ENCODE data around the gene BCAM. TPM values are rescaled to one million over a fixed set of nuclear protein-coding genes. Genes with fewer than 3 reads are reported as not detected.

Gene BCAM
- total RNA-seq, 1 donor from 2014 or later: 105 TPM

DNA sequence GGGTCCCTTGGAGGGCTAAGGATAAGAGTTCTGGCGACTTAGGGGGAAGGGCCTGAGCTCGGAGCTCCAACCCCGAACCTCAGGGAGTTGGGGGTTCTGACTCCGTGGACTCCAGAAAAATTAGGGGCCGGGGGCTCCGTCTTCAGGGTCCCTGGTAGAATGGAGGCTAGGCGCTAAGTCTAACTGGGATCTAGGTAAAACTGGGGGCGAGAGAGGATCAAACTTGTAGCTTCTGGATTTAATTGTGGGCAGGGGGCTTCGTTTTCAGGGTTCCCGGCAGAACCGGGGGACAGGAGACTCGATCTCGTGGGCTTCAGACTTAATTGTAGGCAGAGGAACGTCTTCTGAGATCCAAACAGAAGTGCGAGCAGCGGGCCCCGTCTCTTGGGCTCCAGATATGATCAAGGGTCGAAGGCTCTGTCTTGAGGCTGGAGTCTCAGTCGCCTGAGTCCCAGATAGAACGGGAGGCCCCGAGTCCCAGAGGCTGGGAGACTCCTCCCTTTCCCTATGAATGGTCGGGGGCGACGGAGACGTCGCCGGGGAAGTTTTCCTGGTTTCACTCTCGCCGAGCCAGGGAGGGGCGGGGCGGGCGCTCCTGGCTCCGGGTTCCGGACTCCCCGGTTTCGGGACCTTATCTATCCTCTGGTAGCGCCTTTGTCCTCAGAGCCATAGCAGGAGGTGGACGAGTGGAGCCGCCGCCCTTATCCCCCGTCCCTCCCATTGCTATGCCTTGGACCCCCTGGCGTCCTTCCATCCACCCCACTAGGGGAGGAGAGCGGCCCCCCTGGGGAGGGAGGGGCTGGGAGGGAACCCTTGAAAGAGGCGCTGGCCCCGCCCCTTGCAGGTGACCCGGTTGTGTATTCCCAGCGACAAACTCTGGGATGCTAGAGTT lies 38.5 kb downstream of the BCAM start:
- Mint-ChIP-seq H3K36me3 (peaks cover 2% of the 10 kb centered on the region), H3K4me3 (peak overlapping the region; percentile 96), H3K27me3 (no peaks in the 10 kb centered on the region), H3K27ac (peak overlapping the region; percentile 97), H3K4me1 (ENCODE audit: unreplicated experiment) (peaks cover 24% of the 10 kb centered on the region), H3K9me3 (no peaks in the 10 kb centered on the region)
- TF ChIP-seq, protein P1, sequence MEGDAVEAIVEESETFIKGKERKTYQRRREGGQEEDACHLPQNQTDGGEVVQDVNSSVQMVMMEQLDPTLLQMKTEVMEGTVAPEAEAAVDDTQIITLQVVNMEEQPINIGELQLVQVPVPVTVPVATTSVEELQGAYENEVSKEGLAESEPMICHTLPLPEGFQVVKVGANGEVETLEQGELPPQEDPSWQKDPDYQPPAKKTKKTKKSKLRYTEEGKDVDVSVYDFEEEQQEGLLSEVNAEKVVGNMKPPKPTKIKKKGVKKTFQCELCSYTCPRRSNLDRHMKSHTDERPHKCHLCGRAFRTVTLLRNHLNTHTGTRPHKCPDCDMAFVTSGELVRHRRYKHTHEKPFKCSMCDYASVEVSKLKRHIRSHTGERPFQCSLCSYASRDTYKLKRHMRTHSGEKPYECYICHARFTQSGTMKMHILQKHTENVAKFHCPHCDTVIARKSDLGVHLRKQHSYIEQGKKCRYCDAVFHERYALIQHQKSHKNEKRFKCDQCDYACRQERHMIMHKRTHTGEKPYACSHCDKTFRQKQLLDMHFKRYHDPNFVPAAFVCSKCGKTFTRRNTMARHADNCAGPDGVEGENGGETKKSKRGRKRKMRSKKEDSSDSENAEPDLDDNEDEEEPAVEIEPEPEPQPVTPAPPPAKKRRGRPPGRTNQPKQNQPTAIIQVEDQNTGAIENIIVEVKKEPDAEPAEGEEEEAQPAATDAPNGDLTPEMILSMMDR (conservative IDR thresholded peaks at IDR 0.05): no peak
- DNase-seq (ENCODE audit: extremely low spot score, unreplicated experiment): peak; percentile 79

DNA sequence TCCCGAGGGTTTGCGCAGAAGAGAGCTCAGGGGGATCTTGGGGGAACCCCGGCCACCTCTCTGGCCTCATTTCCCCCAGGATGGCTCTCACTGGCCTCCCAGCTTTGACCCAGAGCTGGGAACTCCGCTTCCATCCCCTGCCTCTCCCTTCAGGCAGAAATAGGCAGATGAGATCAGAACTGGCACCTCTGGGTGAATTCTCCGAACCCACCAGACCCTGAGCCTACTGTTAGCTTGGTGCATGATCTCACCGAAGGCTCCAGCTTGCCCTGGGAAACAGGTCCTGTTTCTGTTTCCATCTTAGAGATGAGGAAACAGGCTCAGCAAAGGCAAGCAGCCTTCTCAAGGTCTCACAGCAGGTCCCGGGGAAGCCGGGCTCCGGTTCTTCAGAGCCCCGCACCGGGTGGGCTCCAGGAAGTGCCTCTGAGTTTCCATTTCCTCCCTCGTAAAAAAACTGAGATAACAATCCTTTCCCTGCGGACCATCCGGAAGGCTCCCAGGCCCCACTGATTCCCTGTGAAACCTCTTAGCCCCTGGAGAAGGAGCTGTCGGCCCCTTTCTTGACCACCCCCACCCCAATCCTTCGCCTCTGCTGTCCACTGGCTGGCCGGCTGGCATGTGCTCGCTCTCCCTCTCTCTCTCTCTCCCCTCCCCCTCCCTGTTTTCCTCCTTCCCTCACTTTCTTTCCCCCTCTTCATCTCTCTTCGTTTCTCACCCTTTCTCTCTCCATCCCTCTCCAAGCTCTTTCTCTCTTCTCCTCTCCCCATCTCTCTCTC lies 39.3 kb downstream of the BCAM start:
- no peaks in the 10 kb centered on the region for H3K9me3 Mint-ChIP-seq

DNA sequence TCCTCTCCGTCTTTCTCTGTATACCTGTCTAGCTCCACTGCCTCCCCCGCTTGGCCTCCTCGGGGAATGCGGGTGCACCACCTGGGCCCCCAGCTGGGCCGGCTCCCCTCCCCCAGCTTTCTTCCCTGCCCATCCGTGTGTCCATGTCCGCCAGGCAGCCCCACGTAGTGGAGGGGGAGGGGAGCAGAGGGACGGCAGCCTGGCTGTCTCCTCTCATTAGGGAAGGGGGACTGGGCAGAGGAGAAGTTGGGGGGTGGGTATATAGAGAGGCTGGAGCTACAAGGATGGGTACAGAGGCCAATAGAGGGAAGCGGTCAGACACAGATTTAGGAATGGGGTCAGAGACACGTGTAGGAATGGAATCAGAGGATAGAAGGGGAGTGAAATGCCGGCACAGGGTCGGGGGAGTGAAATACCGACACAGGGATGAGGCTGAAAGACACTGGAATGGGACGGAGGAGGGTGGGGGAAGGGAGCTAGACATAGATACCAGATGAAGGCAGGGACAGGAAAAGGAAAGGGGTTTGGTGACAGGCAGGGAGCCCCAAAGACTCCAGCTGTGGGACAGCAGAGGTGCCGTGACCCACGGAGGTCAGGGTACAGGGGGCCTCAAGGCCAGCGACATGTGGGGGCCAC lies 40.0 kb downstream of the BCAM start:
- H3K36me3 Mint-ChIP-seq: peaks cover 9% of the 10 kb centered on the region
- peaks cover 27% of the 10 kb centered on the region for H3K4me1 Mint-ChIP-seq (ENCODE audit: unreplicated experiment)
- TF ChIP-seq, protein P1 (conservative IDR thresholded peaks at IDR 0.05): no peak
- H3K27ac Mint-ChIP-seq: peak overlapping the region; percentile 97
- H3K9me3 Mint-ChIP-seq: no peaks in the 10 kb centered on the region
- H3K27me3 Mint-ChIP-seq: no peaks in the 10 kb centered on the region
- H3K4me3 Mint-ChIP-seq: peak overlapping the region; percentile 96
- DNase-seq (ENCODE audit: extremely low spot score, unreplicated experiment): no peak

More for the DNA sequence above, 39.3 kb downstream of the BCAM start:
- peaks cover 27% of the 10 kb centered on the region for H3K4me1 Mint-ChIP-seq (ENCODE audit: unreplicated experiment)
- peaks cover 5% of the 10 kb centered on the region for H3K36me3 Mint-ChIP-seq
- H3K27me3 Mint-ChIP-seq: no peaks in the 10 kb centered on the region
- TF ChIP-seq, protein P1 (conservative IDR thresholded peaks at IDR 0.05): no peak
- H3K27ac Mint-ChIP-seq: peak overlapping the region; percentile 97
- H3K4me3 Mint-ChIP-seq: peak overlapping the region; percentile 96
- no peak for DNase-seq (ENCODE audit: extremely low spot score, unreplicated experiment)

DNA sequence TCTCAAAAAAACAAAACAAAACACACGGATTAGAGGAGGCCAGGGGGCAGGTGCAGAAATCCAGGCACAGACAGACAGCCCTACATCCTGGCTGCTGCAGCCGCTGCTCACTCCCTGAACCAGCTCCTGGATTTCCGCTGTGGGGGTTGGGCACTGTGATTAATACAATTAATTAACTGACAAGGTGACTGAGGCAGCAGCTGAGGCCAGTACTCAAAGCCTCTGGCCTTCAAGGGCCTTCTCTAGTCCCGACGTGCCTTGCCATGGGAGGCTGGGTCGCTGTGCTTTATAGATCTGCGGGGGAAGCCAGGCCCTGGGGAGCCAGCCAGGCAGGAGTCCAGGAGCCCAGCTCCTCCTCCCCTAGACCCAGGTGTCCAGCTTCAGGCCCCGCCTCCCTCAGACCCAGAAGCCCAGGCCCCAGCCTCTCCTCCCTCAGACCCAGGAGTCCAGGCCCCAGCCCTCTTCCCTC lies 41.8 kb downstream of the BCAM start:
- no peak overlapping the region for H3K4me3 Mint-ChIP-seq

DNA sequence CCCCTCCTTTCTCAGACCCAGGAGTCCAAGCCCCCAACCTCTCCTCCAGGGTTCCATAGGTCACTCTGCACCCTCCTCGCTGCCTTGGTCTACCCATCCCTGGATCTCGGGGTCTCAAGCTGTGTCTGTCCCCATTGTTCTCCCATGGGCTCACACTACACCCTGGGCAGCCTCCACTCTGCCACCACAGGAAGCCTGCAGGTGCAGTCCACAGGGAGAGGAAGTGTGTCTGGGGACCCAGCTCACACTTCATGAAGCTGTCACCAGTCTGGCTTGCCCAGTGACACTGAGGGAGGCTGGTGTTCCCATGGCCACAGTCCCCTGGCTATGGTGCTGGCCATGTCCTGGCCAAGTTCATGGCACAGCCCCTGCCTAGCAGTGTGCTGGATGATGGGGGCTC lies 42.5 kb downstream of the BCAM start:
- Mint-ChIP-seq H3K4me1 (ENCODE audit: unreplicated experiment) (peaks cover 26% of the 10 kb centered on the region), H3K9me3 (no peaks in the 10 kb centered on the region), H3K27ac (peak overlapping the region; percentile 52), H3K4me3 (peak overlapping the region; percentile 58), H3K27me3 (no peaks in the 10 kb centered on the region), H3K36me3 (peaks cover 18% of the 10 kb centered on the region)
- TF ChIP-seq, protein P1 (conservative IDR thresholded peaks at IDR 0.05): no peak
- DNase-seq (ENCODE audit: extremely low spot score, unreplicated experiment): no peak

More for the DNA sequence above, 41.8 kb downstream of the BCAM start:
- peak overlapping the region; percentile 97 for H3K27ac Mint-ChIP-seq
- DNase-seq (ENCODE audit: extremely low spot score, unreplicated experiment): no peak
- H3K27me3 Mint-ChIP-seq: no peaks in the 10 kb centered on the region
- no peaks in the 10 kb centered on the region for H3K9me3 Mint-ChIP-seq
- peaks cover 22% of the 10 kb centered on the region for H3K4me1 Mint-ChIP-seq (ENCODE audit: unreplicated experiment)
- peaks cover 13% of the 10 kb centered on the region for H3K36me3 Mint-ChIP-seq
- TF ChIP-seq, protein P1 (conservative IDR thresholded peaks at IDR 0.05): no peak

Data from type B pancreatic cell (in vitro differentiated cells).